HEK293T (cell line): ENCODE measurements around the gene TMC4.

Source experiments
- CTCF ChIA-PET: fragments of 350-600 bp; formaldehyde crosslinking; extraction: SDS; loops from one replicate; lab custom pipeline; 2021; ENCODE audit warnings: antibody characterized with exemption, inconsistent platforms; lab: Yijun Ruan, JAX
- POLR2A ChIA-PET: fragments of 350-600 bp; formaldehyde crosslinking; extraction: SDS; loops from one replicate; lab custom pipeline; 2020; ENCODE audit warnings: antibody characterized with exemption, inconsistent platforms; lab: Yijun Ruan, JAX
- DNase-seq: peaks from one replicate; pipeline ENCODE4 v3.0.0; 2012; ENCODE audit warnings: mixed read lengths; ENCODE audit errors: extremely low spot score
- ARNT ChIP-seq: fragments of 450-650 bp; IDR thresholded peaks from 2 replicates; pipeline ENCODE4 v1.6.1; 2017; ENCODE audit warnings: mild to moderate bottlenecking
- BHLHE40 ChIP-seq: fragments of 450-650 bp; IDR thresholded peaks from 2 replicates; pipeline ENCODE4 v1.6.1; 2016; ENCODE audit warnings: mild to moderate bottlenecking, moderate library complexity, borderline replicate concordance
- CTBP1 ChIP-seq: fragments of 450-650 bp; IDR thresholded peaks from 2 replicates; pipeline ENCODE4 v1.6.1; 2016; ENCODE audit warnings: borderline replicate concordance
- ELF4 ChIP-seq: fragments of 450-650 bp; IDR thresholded peaks from 2 replicates; pipeline ENCODE4 v1.6.1; 2017; ENCODE audit warnings: antibody characterized with exemption
- FOXA1 ChIP-seq: fragments of 450-650 bp; IDR thresholded peaks from 2 replicates; pipeline ENCODE4 v1.6.1; 2016; ENCODE audit warnings: mild to moderate bottlenecking
- FOXK2 ChIP-seq: fragments of 450-650 bp; IDR thresholded peaks from 2 replicates; pipeline ENCODE4 v1.6.1; 2016; ENCODE audit warnings: mild to moderate bottlenecking
- FOXM1 ChIP-seq: fragments of 450-650 bp; IDR thresholded peaks from 2 replicates; pipeline ENCODE4 v1.6.1; 2017; ENCODE audit warnings: mild to moderate bottlenecking, borderline replicate concordance
- HDGF ChIP-seq: fragments of 450-650 bp; IDR thresholded peaks from 2 replicates; pipeline ENCODE4 v1.6.1; 2017; ENCODE audit warnings: antibody characterized with exemption, borderline replicate concordance
- L3MBTL2 ChIP-seq: fragments of 450-650 bp; conservative IDR thresholded peaks from 2 replicates; pipeline ENCODE4 v1.6.1; 2016; ENCODE audit warnings: mild to moderate bottlenecking
- LEF1 ChIP-seq: fragments of 450-650 bp; IDR thresholded peaks from 2 replicates; pipeline ENCODE4 v1.6.1; 2017; ENCODE audit warnings: mild to moderate bottlenecking, borderline replicate concordance
- NFRKB ChIP-seq: fragments of 450-650 bp; IDR thresholded peaks from 2 replicates; pipeline ENCODE4 v1.6.1; 2016; ENCODE audit warnings: mild to moderate bottlenecking, moderate library complexity
- SP1 ChIP-seq: fragments of 450-650 bp; IDR thresholded peaks from 2 replicates; pipeline ENCODE4 v1.6.1; 2017
- SUZ12 ChIP-seq: fragments of 450-650 bp; IDR thresholded peaks from 2 replicates; pipeline ENCODE4 v1.6.1; 2016; ENCODE audit warnings: mild to moderate bottlenecking
- TARDBP ChIP-seq: fragments of 450-650 bp; IDR thresholded peaks from 2 replicates; pipeline ENCODE4 v1.6.1; 2016
- ZNF384 ChIP-seq: fragments of 450-650 bp; IDR thresholded peaks from 2 replicates; pipeline ENCODE4 v1.6.1; 2016
- TF ChIP-seq, protein P1 (sequence below): fragments of 450-650 bp; IDR thresholded peaks from 2 replicates; pipeline ENCODE4 v1.6.1; 2016

Gene TMC4

DNA sequence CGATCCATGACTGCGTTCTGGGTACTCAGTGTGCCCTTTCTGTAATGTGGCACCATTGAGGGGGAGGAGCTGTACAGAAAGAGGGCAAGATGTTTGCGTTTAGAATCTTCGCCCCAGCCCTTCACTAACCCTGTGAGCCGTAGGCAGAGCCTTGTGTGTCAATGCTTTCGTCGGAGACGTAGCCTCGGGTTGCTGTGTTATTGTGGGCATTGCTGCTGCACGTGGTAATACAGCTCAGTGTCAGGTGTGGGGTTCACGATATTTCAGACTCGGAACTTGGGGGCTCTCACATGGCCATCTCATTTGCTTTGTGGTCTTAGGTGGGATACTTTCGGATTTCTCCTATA lies 33.8 kb upstream of the TMC4 start:
- DNase-seq: no peak
- ChIA-PET POLR2A (interaction anchor here (6.7 kb wide), 1 partner anchor 17 kb away, joined by 46 read pairs; the partner anchor contains the start of genes MBOAT7 and TSEN34), CTCF (no interaction called here)
- TF ChIP-seq, protein P1, sequence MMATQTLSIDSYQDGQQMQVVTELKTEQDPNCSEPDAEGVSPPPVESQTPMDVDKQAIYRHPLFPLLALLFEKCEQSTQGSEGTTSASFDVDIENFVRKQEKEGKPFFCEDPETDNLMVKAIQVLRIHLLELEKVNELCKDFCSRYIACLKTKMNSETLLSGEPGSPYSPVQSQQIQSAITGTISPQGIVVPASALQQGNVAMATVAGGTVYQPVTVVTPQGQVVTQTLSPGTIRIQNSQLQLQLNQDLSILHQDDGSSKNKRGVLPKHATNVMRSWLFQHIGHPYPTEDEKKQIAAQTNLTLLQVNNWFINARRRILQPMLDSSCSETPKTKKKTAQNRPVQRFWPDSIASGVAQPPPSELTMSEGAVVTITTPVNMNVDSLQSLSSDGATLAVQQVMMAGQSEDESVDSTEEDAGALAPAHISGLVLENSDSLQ: no peak
- TF ChIP-seq TARDBP (no peak), SUZ12 (no peak), L3MBTL2 (no peak), ELF4 (no peak), FOXM1 (no peak), CTBP1 (no peak), SP1 (no peak), HDGF (no peak), NFRKB (no peak), FOXA1 (no peak), BHLHE40 (no peak), ZNF384 (no peak), ARNT (no peak), LEF1 (no peak), FOXK2 (no peak)

DNA sequence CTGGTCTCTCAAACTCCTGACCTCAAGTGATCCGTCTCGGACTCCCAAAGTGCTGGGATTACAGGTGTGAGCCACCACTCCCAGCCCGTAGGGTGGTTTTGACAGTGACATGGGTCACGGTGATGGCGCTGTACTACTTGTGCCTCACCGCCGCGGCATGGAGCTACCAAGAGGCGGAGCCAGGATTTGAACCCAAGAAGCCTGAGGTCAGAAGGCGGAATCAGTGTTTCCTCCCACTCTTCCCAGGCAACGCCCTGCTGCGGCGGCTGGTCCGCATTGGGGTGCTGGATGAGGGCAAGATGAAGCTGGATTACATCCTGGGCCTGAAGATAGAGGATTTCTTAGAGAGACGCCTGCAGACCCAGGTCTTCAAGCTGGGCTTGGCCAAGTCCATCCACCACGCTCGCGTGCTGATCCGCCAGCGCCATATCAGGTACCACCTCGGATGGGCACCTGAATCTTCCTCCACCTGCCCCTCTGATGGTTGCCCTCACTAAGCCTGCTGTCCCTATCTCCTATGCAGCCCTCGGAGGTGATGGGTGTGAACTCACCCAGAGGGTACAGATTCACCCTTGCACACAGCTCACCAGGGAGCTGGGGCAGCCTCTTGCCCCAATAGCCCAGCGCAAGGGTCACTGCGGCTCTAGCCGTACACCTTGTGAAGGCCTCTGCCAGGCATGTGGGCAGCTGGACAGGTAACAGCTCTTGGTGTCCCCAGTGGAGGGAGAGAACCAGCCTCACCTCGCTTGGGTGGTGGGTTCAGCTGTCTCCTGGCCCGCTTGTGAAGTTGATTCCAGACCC lies 33.3 kb upstream of the TMC4 start:
- TF ChIP-seq ELF4: no peak
- DNase-seq: no peak
- ChIA-PET CTCF (no interaction called here), POLR2A (interaction anchor here (1.0 to 6.7 kb wide), 2 partner anchors 16 to 17 kb away, joined by 3 to 46 read pairs; partner anchors contain the start of genes MBOAT7 and TSEN34)

DNA sequence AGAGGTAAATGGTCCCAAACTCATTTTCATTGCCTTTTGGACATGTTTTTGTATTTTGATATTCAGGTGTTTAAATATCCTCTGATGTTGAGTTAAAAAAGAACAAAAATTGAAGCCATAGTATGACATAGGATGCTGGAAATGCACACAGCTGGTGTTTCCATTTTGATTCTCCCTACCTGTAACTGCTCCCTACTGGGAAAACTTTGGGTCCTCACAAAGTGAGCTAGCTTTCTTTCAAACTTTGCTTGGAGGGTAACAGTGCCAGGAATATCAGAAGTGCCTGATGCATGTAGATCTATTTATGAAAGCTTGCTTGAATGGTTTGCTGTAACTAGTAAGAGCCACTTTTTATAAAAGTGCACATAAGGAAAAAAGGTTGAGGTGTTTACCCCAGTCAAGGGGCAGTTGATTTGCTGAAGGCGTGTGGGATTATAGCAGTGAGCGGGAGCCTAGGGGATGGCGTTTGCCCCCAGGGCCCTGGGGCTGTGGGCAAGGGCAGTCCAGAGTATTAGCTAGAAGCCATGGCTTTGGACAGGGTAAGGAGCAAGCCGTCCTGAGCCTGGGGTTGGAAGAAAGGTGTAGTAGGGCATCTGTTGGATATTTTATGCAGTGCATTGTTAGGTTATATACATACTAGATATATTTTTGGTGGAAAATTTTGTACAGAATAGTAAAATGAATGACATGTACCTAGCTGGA lies 32.0 kb upstream of the TMC4 start:
- ChIA-PET POLR2A (interaction anchor here (1.0 to 6.7 kb wide), 2 partner anchors 15 to 17 kb away, joined by 3 to 46 read pairs; partner anchors contain the start of genes MBOAT7 and TSEN34), CTCF (no interaction called here)
- no peak for DNase-seq
- TF ChIP-seq FOXM1 (no peak), ELF4 (no peak), BHLHE40 (no peak), FOXK2 (no peak), L3MBTL2 (no peak), SP1 (no peak), HDGF (no peak), ZNF384 (no peak), FOXA1 (no peak), ARNT (no peak), NFRKB (no peak)
- TF ChIP-seq, protein P1: no peak

DNA sequence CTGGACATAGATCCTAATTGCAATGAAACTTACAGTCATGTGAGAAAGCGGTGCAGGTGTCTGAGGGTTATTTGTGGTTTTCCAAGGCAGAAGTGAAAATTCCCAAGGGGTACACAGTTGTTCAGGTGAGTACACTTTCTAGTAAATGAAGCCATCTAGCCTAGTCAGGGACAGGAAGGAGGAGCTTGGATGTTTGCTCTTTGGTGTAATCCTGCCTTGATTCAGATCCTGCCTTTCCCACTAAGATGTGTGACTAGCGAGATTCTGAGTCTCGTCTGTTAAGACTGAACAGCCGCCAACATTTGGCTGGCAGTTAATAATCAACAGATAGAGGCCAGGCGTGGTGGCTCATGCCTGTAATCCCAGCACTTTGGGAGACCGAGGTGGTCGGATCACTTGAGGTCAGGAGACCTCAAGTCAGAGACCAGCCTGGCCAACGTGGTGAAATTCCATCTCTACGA lies 30.2 kb upstream of the TMC4 start:
- ChIA-PET POLR2A (interaction anchor here (1.4 kb wide), 1 partner anchor 12 kb away, joined by 4 read pairs; the partner anchor contains the start of gene TSEN34), CTCF (no interaction called here)
- TF ChIP-seq SP1: no peak
- TF ChIP-seq ELF4: no peak
- TF ChIP-seq FOXA1: no peak
- no peak for TF ChIP-seq TARDBP
- no peak for TF ChIP-seq LEF1
- TF ChIP-seq NFRKB: no peak
- TF ChIP-seq CTBP1: no peak
- DNase-seq: no peak

DNA sequence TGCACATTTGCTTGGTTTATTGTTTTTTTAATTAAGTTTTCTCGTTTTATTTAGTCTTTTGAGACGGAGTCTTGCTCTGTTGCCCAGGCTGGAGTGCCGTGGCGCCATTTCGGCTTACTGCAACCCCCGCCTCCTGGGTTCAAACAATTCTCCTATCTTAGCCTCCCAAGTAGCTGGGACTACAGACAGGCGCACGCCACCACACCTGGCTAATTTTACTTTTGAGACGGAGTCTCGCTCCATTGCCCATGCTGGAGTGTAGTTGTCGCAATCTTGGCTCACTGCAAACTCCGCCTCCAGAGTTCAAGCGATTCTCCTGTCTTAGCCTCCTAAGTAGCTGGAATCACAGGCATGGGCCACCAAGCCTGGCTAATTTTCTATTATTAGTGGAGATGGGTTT lies 29.0 kb upstream of the TMC4 start:
- no peak for DNase-seq
- ChIA-PET CTCF (no interaction called here), POLR2A (interaction anchor here (1.4 kb wide), 1 partner anchor 11 kb away, joined by 4 read pairs; the partner anchor contains the start of gene TSEN34)
- TF ChIP-seq FOXM1 (no peak), SUZ12 (no peak), ZNF384 (no peak), ARNT (no peak), TARDBP (no peak), L3MBTL2 (no peak), ELF4 (no peak), CTBP1 (no peak), SP1 (no peak), FOXA1 (no peak), BHLHE40 (no peak), FOXK2 (no peak), HDGF (no peak), LEF1 (no peak), NFRKB (no peak)
- TF ChIP-seq, protein P1: no peak
